ENCODE measurements around the gene HS2ST1. TPM values are rescaled to one million over a fixed set of nuclear protein-coding genes. Genes with fewer than 3 reads are reported as not detected.
A peak's percentile ranks its signal among the peaks of the same experiment; 100 is the strongest.

HS2ST1 gene
- total and polyA plus RNA-seq, 8 donors = 22.5 to 92.2 (median 70.7) TPM

- no peaks in the 10 kb centered on the region for H3K27me3 ChIP-seq
- no peak overlapping the region for H3K4me3 ChIP-seq
- H3K36me3 ChIP-seq = no peaks in the 10 kb centered on the region
- ATAC-seq (no peak), DNase-seq (peak in 1 of 4 donors; percentile 25)
- intact Hi-C loops (cut with DNase I) = loop anchor here in 1 of 2 donors (10.0 kb wide), 1 partner anchor 116 kb away; no protein-coding TSS in a partner anchor
- H3K27ac ChIP-seq = no peak overlapping the region
- no peaks in the 10 kb centered on the region for H3K9me3 ChIP-seq
- no peak for TF ChIP-seq CTCF (IDR thresholded peaks at IDR 0.05)
- no peaks in the 10 kb centered on the region for H3K4me1 ChIP-seq
Measured at GRCh38 chr1:86950712-86951419, 36.4 kb downstream of the HS2ST1 start.

- Histone ChIP-seq H3K4me1 (no peaks in the 10 kb centered on the region), H3K36me3 (no peaks in the 10 kb centered on the region), H3K4me3 (no peak overlapping the region), H3K9me3 (no peaks in the 10 kb centered on the region), H3K27ac (no peak overlapping the region), H3K27me3 (no peaks in the 10 kb centered on the region)
- TF ChIP-seq CTCF (IDR thresholded peaks at IDR 0.05) = no peak
- intact Hi-C loops (cut with DNase I) = loop anchor here in 1 of 2 donors (10.0 kb wide), 1 partner anchor 117 kb away; no protein-coding TSS in a partner anchor
- DNase-seq = no peak
- no peak for ATAC-seq
Measured at GRCh38 chr1:86951430-86951829, 37.0 kb downstream of the HS2ST1 start.

GRCh38 chr1:86953167-86953566 is 38.7 kb downstream of the HS2ST1 start:
- DNase-seq (peak in 1 of 4 donors; percentile 26), ATAC-seq (peak; percentile 87)
- no peak overlapping the region for H3K4me3 ChIP-seq
- no peaks in the 10 kb centered on the region for H3K4me1 ChIP-seq
- H3K9me3 ChIP-seq = no peaks in the 10 kb centered on the region
- no peaks in the 10 kb centered on the region for H3K36me3 ChIP-seq
- H3K27me3 ChIP-seq = no peaks in the 10 kb centered on the region
- no peak overlapping the region for H3K27ac ChIP-seq
- intact Hi-C loops (cut with DNase I) = loop anchor here in 1 of 2 donors (10.0 kb wide), 1 partner anchor 118 kb away; no protein-coding TSS in a partner anchor
- no peak for TF ChIP-seq CTCF (IDR thresholded peaks at IDR 0.05)

- no peak for TF ChIP-seq CTCF (IDR thresholded peaks at IDR 0.05)
- no peak for DNase-seq
- no peak for ATAC-seq
- intact Hi-C loops (cut with DNase I) = loop anchor here in 1 of 2 donors (10.0 kb wide), 1 partner anchor 121 kb away; no protein-coding TSS in a partner anchor
- Histone ChIP-seq H3K4me1 (no peaks in the 10 kb centered on the region), H3K4me3 (no peak overlapping the region), H3K27ac (no peak overlapping the region), H3K27me3 (no peaks in the 10 kb centered on the region), H3K36me3 (no peaks in the 10 kb centered on the region), H3K9me3 (no peaks in the 10 kb centered on the region)
Measured at GRCh38 chr1:86955678-86956077, 41.2 kb downstream of the HS2ST1 start.

GRCh38 chr1:86956221-86956620 is 41.8 kb downstream of the HS2ST1 start:
- Histone ChIP-seq H3K27me3 (no peaks in the 10 kb centered on the region), H3K4me1 (no peaks in the 10 kb centered on the region), H3K36me3 (no peaks in the 10 kb centered on the region), H3K9me3 (no peaks in the 10 kb centered on the region), H3K27ac (no peak overlapping the region), H3K4me3 (no peak overlapping the region)
- intact Hi-C loops (cut with DNase I) = loop anchor here in 1 of 2 donors (10.0 kb wide), 1 partner anchor 121 kb away; no protein-coding TSS in a partner anchor
- ATAC-seq (no peak), DNase-seq (no peak)
- TF ChIP-seq CTCF (IDR thresholded peaks at IDR 0.05) = no peak
